SHP77 (cell line): ENCODE results near the gene SKAP2.

Source experiments
- DNase-seq, 2 experiments: peaks; one replicate each; lab custom pipeline; 2025; lab: John Stamatoyannopoulos, UW

Gene SKAP2, protein sequence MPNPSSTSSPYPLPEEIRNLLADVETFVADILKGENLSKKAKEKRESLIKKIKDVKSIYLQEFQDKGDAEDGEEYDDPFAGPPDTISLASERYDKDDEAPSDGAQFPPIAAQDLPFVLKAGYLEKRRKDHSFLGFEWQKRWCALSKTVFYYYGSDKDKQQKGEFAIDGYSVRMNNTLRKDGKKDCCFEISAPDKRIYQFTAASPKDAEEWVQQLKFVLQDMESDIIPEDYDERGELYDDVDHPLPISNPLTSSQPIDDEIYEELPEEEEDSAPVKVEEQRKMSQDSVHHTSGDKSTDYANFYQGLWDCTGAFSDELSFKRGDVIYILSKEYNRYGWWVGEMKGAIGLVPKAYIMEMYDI

DNA sequence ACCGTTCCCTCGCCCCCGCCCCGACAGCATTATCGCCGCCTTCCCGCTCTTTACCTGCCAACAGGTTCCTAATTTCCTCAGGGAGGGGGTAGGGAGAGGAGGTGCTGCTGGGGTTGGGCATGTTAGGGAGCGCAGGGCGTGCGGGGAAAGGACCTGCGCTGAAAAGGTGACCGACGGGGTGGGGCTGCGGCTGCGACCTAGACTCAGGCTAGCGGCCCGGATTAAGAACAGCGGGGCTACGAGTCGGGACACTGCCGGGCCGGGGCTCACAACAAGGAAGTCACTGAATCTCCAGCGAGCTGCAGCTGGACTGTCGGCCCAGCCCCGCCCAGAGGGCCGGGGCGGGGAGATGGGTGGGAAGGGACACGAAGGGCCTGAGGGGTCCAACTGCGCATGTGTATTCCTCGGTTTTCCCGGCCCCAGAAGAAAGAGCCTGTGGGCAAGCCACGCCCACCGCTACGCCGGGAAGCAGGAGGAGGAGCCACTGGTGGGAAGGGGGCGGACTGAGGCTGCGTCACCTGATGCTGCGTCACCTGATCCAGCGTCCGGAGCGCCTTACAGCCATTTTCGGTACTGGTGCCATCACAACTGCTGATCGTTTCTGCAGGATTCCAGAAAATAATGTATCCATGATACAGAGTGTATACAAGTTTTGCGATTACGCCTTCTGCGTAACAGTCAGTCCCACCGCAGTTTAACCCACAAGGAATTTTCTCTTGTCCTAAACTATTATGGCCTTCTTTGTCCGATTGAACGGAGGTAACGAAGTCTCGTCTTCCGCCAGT, at the start of gene SKAP2:
Gene SKAP2 (minus strand): TSS at position 282 of the 785 bp plus-strand sequence. CDS start 161 bp downstream, at position 121.
- peak; percentile 99 for DNase-seq

DNA sequence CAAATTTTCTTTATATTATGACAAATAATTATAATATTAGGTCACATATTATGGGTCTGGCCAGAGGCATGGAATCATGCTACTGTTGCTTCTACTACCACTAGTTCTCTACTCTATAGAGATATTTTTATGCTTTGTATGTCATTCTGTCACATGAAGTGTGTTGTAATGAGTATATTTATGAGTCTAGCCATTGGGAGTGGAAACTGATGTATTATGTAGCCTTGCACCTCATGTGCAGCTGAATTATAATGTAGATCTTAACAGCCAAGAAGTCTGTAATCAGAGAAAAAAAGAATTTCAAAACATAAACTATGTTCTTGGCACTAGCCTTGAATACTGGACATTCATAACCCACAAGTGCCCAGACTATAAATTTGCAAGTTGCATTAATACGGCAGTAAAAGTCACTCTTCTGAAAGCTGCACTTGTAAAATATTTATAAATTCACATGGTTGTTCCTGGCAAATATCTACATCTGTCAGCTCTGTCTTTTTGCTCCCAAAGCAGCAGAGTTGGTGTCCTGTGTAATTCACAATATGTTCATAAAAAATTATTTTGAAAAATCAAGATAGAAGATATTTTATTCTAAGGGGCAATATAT, 48.6 kb upstream of the SKAP2 start:
- DNase-seq = no peak

DNA sequence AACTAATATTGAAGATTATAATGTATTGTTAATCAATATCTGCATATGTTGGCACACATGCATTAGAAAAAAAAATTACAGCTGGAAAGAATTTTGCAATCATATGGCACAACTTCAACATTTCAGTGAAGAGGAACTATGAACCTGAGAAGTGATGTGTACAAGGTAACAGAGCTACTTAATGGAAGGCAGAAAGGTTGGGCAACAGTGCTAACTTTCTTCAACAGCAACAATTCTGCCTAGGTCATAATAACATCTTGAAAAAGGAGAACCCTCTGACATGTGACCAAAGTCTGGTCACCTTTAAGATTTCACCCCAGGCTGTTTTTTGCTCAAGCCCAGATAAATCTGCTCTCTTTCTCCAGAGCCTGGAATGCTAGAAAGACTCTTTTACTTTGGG, 47.9 kb upstream of the SKAP2 start:
- no peak for DNase-seq

DNA sequence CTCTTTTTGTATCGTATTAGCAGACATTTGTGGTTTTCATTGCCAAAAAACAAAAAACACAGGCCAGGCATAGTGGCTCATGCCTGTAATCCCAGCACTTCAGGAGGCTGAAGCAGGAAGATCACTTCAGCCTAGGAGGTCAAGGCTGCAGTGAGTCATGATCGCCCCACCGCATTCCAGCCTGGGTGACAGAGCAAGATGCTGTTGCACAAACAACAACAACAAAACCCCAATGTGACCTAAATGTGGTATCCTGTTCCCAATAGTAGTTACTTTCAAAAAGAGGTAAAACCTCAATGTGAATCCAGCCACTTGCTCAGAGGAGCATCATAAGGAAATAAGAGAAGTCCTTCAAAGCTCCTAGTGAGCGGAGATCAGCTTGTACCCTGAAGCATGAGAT, 45.8 kb upstream of the SKAP2 start:
- DNase-seq = no peak

DNA sequence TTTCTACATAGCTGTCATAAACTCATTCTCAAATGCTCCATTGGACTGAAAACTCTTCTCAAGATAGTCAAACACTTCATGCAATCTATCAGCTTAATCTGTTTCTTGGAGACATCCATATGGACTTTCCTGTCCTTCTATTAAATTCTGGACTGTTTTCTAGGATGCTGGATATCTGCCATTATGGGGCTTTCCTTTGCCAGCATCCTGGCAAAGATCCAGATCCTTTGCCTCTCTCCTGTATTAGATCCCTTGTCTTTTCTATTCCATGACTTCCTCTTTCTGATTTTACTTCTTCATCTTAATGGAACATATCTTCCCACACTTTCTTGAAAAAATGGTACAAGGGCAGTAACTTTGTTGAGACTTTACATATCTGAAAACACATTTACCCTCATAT, 35.9 kb upstream of the SKAP2 start:
- no peak for DNase-seq

DNA sequence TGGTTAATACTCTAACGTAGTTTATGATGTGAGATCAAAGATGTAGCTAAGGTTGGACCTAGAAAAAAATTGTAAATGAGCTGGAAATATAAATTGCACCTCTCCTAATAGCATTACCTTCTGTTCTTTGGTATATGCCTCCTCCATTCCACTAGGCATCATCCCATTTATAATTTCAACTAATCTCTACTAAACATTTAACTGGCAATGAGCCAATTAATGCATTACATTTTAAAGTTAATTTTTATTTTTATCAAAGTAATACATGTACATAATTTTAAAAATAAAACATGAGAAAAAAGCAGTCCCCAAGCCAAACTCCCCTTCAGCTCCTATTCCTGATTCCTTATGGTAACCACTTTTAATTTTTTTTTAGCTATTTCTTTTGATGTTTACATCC, 35.1 kb upstream of the SKAP2 start:
- DNase-seq = no peak

DNA sequence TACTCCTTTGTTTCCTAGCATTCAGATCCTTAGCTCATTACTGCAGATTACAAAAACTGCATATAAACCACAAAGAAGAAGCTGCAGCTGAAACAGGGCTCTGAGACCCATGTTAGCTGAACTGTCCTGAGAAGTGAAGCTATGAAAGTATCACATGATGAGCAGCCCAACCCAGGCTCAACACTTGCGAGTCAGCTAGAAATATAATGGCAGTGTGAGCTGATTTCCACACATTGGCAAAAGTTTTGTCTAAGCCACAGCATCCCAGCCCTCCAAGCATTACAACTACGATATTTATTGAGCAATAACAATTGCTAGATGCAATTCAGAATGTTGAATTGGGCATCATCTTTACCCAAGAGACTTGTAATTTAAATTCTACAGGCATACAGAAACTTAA, 34.5 kb upstream of the SKAP2 start:
- no peak for DNase-seq

DNA sequence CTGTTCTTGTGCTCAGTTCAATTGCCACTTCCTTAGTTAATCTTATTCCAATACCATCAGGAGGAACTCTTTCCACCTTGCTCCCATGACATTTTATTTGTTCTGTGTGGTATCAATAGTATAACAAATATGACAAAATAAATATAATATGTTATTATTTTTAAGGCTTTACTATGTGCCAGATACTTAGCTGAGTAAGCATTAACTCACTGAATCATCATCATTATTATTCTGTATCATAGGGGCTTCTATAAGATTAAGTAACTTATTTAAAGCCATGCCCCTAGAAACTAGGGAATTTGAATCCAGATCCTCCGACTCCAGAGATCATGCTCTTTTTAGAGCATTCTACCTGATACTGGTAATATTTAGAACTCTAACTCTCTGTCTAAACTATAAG, 33.5 kb upstream of the SKAP2 start:
- no peak for DNase-seq

DNA sequence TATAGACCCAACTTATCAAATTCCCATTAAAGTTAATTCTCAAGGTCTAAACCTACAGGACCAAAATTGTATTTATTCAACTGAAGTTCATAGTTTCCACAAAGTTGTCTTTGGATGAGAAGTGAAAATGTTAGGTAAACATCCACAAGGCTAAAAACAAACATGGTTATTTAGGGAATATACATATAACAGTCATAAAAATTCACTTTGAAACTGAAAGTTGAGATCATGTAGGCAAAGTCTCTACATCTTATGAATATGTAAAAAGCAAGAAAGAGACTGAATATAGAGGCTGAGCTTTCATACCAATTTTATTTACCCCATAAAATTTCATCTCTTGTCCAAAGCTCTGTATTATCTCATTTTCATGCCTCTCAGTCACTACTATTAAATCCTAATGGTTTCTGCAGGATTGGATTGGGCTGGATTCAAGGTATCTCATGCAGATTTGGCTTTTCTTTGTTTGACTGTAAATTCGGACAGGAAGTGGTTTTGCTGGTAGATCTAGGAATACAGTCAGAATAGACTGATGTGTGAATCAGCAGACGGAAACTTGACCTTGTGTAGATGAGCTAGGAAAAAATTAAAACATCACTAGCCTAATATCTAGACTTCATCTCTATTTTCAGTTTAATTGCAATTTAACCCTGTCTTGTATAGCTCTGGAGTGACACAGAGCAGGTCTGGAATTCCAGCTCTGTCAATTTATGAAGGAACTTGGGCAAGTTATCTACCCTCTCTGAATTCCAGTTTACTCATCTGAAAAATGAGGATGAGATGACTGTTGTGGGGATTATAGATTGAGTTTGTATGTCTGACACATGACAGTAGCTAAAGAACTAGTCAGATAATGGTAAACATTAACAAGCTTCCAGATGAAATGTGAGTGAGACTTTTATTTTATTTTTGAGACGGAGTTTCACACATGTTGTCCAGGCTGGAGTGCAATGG, 27.3 kb upstream of the SKAP2 start:
- no peak for DNase-seq

DNA sequence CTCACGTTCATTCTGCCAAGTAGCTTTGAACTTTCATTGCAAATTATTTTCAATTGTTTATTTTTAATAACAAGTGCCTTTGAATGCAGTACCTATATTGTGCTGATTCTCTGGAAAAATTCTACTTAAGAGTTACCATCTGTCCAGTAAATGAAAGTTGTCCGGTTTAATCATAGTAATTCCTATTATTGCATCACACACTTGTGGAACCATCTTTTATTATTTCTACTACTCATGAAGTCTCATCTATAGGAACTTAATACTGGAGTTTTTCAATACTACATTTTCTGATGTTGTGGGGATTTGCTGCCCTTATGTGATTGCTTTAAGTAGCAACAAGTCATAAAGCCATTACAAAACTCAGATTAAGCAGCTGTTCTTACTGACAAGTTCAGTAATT, 16.5 kb upstream of the SKAP2 start:
- no peak for DNase-seq

DNA sequence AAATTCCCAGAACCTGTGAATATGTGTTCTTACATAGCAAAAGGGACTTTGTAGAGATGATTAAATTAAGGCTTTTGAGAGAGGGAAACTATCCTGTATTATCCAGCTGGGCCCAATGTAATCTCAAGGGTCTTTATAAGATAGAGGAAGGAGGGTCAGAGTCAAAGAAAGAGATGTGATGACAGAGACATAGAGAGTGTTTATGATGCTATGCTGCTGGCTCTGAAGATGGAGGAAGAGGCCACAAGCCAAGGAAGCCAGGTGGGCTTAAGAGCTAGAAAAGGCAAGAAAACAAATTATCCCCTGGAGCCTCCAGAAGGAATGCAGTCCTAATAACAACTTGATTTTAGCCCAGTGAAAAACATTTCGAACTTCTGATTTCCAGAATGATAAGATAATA, 15.3 kb upstream of the SKAP2 start:
- no peak for DNase-seq

DNA sequence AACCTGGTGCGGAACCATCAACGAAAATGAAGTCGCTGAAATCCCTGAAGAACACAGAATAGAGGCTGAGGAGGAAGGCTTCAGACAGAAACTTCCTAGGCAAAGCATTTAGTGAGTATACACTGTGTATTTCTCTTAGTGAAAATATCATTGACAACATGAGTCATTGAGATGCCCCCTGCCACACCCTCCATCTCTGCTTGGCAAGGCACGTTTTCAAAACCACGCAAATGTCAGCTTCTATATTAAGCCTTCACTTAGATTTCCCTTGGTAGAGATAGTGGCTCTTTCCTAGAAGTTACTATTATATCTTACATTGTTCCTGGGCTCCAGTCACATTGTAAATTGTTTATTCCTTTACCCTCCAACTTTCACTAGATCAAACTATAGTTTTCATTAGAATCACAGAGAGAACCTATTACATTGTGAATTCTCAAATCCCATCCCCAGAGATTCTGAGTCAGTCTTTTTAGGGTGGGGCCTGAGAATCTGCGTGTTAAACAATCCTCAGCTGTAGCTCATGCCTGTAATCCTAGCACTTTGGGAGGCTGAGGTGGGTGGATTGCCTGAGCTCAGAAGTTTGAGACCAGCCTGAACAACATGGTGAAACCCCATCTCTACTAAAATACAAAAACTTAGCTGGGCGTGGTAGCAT, 4.6 kb upstream of the SKAP2 start:
- no peak for DNase-seq

DNA sequence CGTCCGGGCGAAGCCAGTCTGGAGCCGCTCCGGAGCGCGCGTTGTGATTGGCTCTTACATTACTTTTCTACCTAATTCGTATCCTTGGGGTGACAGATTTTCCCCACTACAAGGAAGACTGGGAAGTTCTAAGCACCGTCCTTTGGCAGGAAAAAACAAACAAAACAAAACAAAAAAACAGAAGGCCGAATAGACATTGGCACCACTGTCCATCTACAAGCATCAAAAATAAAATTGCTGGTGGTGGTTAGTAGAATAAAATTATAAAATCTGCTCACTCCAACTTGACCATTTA, 651 bp upstream of the SKAP2 start:
- peak in 1 of 2 experiments; percentile 83 for DNase-seq

DNA sequence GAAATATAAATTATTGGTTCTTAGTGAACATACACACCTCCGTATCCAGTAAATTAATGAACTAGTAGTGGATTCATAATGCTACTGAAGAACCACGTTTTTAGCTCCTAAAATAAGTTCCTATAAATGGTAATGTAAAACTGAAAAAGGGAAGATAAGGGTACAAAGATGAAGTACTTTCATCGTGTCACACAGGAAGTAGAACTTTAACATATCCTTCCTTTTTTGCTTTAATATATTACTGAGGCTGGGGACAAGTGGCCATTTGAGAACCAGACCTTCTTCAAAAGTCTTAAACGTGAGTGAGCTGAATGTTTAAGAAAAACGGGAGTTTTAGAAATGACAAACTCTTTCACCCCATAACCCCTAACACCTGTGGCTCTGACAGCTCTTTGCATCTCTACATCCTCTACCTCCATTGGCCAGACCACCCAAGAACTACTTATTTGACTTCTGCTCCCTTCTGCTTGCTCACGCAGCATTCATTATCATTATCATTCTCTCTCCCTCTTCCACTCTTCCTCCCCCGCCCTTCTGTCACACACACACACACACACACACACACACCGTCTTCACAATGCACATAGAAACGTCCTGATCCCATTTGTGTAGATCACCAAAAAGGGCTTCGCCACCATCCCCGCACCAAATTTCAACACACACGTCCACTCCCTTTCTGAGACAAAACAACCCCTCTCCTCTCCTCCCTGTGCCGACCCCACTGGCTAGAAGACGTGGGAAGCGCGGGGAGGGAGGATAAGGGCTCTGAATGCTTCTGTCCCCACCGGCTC, 677 bp downstream of the SKAP2 start:
- peak; percentile 62 to 64 for DNase-seq

DNA sequence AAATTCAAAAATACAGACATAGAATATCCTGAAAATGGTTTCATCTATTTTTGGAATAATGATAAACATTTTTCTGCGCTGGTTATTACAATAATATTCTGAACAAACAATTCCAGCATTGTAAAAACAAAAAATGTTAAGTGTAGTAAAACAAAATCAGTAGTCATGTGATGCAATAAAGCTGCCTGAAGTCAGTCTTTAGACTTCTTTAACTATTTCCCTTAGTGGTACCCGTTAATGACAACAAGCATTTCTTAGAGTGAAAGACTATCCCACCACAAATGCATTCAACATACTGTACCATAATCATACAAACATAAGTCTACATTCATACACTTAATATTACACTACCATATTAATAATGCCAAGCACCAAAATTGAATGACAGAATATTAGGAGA, 1.6 kb downstream of the SKAP2 start:
- no peak for DNase-seq

DNA sequence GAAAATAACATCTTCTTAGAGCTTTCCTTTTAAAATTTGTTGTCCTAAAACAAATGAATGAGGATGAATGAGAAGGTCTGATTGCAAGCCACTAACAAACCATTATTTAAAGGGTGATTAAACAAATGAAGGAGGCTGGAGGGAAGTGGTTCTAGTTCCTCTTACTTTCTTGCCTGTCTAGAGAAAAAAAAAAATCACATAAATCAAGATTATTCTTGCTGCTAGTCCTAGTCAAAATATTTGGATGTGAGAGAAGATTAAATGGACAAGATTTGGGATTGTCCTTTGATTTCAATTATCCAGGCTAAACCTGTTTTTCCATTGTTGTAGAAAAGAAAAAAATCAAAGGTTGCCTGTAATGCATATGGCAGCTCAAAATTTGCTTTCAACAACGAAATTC, 3.3 kb downstream of the SKAP2 start:
- no peak for DNase-seq

DNA sequence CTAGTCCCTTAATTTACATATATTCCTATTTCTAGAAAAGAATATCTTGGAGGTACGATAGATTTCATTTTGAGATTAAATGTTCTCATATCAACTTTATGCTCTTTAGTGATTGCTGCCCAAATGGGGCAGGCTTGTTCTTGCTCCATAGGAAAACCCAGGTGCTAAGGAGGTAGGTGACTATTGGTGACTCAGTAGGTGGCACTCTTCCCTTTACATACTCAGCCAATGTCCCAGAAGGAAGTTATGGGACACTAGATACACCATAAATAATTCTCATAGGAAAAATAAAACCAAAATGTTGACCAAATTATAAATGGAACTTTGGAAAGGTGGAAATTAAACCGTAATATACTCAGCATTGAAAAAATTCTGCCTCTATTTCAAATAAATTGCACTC, 4.0 kb downstream of the SKAP2 start:
- DNase-seq = no peak

DNA sequence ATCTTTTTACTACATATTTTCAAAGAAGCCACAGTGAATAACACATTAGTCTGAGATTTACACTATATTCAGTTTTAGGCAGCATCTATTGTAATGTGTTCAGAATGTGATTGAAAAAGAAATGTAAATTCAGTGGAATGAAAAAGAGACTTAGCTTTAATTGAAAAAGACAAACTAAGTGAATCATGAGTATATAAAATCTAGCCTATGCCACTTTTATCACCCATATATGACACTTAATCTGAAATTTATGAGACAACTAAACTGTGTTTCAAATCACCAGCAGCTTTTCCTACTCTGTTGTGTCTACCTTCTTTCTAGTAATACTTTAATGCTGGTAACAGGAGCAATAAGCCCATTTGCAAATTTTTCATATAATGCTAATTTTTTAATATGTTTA, 4.7 kb downstream of the SKAP2 start:
- DNase-seq = no peak

DNA sequence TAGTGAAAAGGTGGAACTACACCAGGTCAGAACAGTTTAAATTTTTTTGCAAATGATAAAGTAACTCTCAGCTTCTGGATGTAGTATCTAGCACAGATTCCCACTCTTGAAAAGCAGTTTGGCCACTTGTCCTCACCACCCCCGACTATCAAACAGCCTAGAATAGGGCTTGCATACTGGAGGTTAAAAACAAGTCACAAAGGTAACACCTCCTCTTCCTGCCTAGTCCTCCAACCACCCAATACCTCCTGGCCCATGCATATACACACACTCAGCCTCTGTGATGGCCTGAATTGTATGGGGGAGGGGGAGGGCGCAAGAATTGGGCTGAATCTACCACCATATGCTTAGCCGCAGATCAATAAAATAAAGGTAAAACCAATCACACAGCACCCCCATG, 5.7 kb downstream of the SKAP2 start:
- DNase-seq = no peak

DNA sequence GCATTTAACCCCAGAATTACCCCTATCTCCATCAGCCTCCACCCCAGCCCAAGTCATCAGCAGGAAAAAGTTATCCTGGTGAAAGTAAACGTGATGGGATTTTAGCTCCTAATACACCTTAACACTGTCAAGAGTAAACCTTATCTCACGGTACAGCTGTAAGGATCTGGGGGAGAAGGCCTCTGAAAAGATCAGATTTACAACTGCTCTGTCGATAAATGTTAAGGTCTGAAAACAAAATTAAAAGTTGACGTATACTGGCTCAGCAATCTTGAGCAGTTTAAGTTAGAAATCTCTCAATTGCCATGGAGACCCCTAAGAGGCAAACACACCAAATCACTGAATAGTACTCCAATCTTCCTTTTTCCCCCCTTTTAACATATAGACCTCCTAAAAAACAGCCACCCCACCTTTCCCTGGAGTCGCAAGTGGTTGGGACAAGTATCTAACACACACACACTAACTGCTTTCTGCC, 6.1 kb downstream of the SKAP2 start:
- no peak for DNase-seq
